ENCODE data around the gene MEDAG.
A peak's percentile ranks its signal among the peaks of the same experiment; 100 is the strongest.

MEDAG gene

DNA sequence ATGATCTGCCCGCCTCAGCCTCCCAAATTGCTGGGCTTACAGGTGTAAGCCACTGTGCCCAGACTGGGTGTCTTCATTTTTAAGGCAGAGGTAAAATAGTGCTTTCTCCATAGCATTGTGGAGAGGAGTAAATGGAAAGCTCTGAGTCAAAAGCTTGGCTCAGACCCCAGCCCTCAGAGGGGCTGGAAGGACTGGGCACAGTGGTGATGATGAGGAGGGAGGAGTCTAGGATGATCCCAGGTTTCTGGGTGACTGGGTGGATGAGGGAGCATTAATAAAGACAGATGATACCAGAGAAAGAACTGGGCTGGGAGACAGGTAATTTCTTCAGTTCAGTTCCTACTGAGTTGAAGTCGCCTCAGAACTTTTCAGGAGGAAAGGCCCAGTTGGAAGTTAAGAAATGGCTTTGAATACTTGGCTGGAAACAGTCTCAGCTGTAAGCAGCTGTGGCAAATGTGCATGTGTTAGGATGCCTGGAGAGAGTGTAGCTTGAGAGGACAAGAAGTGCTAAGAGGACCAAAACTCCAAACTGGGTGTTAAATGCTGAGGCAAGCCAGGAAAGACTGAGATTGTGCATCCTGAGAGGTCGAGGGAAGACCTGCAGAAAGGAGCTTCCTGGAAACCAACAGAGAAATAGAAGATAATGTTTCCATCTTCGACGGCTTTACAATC is 37.1 kb upstream of the MEDAG start:
- no peak for DNase-seq
- no peak for TF ChIP-seq GATA1 (IDR thresholded peaks at IDR 0.05; ENCODE audit: low read depth, low read length)
- no peak for TF ChIP-seq POLR2A (IDR thresholded peaks at IDR 0.05; ENCODE audit: low read length)

DNA sequence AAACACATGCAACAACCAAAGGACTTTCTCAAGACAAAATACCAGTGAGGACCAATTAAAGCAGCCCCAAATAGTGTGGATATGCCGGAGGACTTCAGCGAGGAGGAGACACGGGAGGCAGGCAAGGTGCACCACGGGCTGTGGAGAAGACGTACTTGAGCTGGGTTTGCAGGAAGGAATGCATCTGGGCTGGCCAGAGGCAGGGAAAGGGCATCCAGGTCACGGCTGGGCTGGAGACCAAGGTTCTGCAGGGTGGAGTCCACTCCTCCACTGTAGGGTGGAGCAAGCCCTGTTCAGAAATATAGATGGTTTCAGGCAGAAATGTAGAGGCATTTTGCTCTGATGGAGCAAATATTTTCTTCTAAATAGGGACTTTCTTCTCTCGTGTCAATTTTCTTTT is 36.6 kb upstream of the MEDAG start:
- no peak for DNase-seq
- no peak for TF ChIP-seq GATA1 (IDR thresholded peaks at IDR 0.05; ENCODE audit: low read depth, low read length)
- TF ChIP-seq POLR2A (IDR thresholded peaks at IDR 0.05; ENCODE audit: low read length): no peak

DNA sequence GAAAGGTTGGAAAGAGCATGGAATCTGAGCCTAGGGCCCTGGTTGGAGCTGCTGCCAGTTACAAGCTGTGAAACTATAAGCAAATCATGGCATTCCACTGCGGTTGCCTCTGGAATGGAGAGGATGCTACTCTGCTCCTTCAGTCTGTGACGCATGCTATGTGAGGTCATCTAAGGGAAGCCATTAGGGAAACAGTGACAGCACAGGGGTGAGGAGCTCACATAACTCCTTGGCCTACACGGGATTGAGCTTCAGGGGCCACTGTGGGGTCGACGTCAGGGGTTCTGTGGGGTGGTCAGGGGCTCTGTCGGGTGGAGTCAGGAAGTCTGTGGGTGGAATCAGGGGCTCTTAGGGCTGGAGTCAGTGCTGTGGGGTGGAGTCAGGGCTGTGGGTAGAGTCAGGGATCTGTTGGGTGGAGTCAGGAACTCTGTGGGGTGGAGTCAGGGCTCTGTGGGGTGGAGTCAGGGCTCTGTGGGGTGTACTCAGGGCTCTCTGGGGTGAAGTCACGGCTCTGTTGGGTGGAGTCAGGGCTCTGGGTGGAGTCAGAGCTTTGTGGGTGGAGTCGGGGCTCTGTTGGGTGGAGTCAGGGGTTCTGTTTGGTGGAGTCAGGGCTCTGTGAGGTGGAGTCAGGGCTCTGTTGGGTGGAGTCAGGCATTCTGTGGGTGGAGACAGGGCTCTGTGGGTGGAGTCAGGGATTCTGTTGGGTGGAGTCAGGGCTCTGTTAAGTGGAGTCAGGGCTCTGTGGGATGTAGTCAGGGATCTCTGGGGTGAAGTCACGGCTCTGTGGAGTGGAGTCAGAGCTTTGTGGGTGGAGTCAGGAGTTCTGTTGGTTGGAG is 35.8 kb upstream of the MEDAG start:
- TF ChIP-seq POLR2A (IDR thresholded peaks at IDR 0.05; ENCODE audit: low read length) (no peak), GATA1 (IDR thresholded peaks at IDR 0.05; ENCODE audit: low read depth, low read length) (no peak)
- DNase-seq: peak; percentile 80 to 90

GRCh38 chr13:30870916-30871587 is 35.0 kb upstream of the MEDAG start:
- no peak for TF ChIP-seq GATA1 (IDR thresholded peaks at IDR 0.05; ENCODE audit: low read depth, low read length)
- no peak for TF ChIP-seq POLR2A (IDR thresholded peaks at IDR 0.05; ENCODE audit: low read length)
- DNase-seq: no peak

- no peak for DNase-seq
- no peak for TF ChIP-seq POLR2A (IDR thresholded peaks at IDR 0.05; ENCODE audit: low read length)
- no peak for TF ChIP-seq GATA1 (IDR thresholded peaks at IDR 0.05; ENCODE audit: low read depth, low read length)
Measured at GRCh38 chr13:30871588-30872275, 34.3 kb upstream of the MEDAG start.

- DNase-seq: no peak
- TF ChIP-seq POLR2A (IDR thresholded peaks at IDR 0.05; ENCODE audit: low read length): no peak
Measured at GRCh38 chr13:30872276-30872594, 33.8 kb upstream of the MEDAG start.

DNA sequence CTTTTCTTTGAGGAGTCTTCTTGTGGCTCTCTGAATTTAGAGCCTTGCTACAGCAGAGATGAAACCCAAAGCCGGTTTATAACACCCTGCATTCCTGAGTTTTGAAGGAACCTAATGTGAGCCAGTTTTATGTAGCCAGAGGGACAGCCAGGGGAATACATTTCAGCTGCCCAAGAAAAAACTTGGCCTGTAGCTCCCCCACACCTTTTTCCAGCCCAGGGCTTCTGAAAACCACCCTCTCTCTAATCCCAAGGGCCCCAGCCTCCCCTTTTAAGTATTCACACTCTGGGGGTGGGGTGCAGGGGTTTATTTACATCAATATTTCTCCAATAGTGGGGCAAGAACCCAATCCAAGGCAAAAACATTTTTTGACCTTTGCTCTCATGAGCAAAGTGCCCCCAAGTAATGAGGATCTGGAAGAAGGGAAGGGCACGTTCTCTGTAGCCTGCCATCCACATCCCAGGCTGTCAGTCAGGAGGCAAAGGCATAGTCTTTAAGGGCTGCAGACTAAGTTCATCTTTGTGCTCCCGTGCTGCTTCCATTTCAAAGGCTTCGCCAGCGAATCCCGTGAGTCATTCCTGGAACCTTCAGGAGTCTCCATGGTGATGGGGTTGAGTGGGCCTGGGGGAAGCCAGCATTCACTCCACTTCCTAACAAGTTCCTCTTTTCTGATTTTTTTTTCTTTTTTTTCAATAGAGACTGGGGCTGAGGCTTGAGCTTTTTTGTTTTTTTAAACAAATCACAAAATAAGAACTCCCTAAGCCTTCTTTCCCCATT is 33.2 kb upstream of the MEDAG start:
- DNase-seq: no peak

DNA sequence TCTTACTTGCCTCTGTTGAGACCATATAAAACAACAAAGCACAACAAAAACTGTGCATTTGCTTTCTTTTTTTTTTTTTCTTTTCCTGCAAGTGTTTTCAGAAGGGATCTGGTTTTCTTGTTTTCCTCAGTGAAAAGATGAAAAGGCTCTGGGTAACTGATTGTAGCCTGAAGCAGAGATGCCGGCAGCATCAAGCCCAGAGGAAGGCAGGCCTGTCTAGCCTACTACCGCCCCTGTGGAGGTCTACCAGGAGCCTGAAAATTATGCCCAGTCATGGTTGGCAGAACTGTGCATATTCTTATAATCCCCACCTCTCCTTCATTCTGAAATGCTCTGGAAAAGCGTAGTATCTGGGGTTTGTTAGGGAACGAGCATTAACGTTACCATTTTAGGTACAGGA is 32.6 kb upstream of the MEDAG start:
- no peak for TF ChIP-seq GATA1 (IDR thresholded peaks at IDR 0.05; ENCODE audit: low read depth, low read length)
- TF ChIP-seq POLR2A (IDR thresholded peaks at IDR 0.05; ENCODE audit: low read length): no peak
- peak in 1 of 2 experiments; percentile 2 for DNase-seq

More for the DNA sequence above, 33.2 kb upstream of the MEDAG start:
- TF ChIP-seq POLR2A (IDR thresholded peaks at IDR 0.05; ENCODE audit: low read length) (no peak), GATA1 (IDR thresholded peaks at IDR 0.05; ENCODE audit: low read depth, low read length) (no peak)

- TF ChIP-seq POLR2A (IDR thresholded peaks at IDR 0.05; ENCODE audit: low read length): no peak
- TF ChIP-seq GATA1 (IDR thresholded peaks at IDR 0.05; ENCODE audit: low read depth, low read length): no peak
- no peak for DNase-seq
Measured at GRCh38 chr13:30874111-30874510, 32.0 kb upstream of the MEDAG start.

- TF ChIP-seq GATA1 (IDR thresholded peaks at IDR 0.05; ENCODE audit: low read depth, low read length) (no peak), POLR2A (IDR thresholded peaks at IDR 0.05; ENCODE audit: low read length) (no peak)
- no peak for DNase-seq
Measured at GRCh38 chr13:30874561-30874960, 31.5 kb upstream of the MEDAG start.

- TF ChIP-seq POLR2A (IDR thresholded peaks at IDR 0.05; ENCODE audit: low read length): no peak
- TF ChIP-seq GATA1 (IDR thresholded peaks at IDR 0.05; ENCODE audit: low read depth, low read length): no peak
- no peak for DNase-seq
Measured at GRCh38 chr13:30877335-30877734, 28.7 kb upstream of the MEDAG start.

GRCh38 chr13:30880151-30880855 is 25.8 kb upstream of the MEDAG start:
- TF ChIP-seq GATA1 (IDR thresholded peaks at IDR 0.05; ENCODE audit: low read depth, low read length) (no peak), POLR2A (IDR thresholded peaks at IDR 0.05; ENCODE audit: low read length) (no peak)
- DNase-seq: no peak

DNA sequence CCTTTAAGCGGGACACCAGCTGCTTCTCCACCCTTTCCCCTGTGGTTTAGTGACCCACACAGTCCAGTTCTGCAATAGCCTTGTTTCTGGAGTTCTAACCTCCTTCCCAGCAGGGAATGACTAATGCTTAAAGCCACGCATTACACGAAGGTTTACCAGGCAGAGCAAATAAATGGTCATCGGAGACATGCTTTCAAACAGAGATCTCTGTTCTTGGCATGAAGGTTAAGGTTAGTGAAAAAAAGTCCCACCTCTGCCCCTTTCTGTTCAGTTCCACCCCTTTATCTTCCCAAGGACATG is 25.3 kb upstream of the MEDAG start:
- TF ChIP-seq POLR2A (IDR thresholded peaks at IDR 0.05; ENCODE audit: low read length) (no peak), GATA1 (IDR thresholded peaks at IDR 0.05; ENCODE audit: low read depth, low read length) (no peak)
- DNase-seq: no peak
